Cardiac muscle cell (in vitro differentiated cells and primary cell): ENCODE data around the gene CELF5. TPM values are rescaled to one million over a fixed set of nuclear protein-coding genes. Genes with fewer than 3 reads are reported as not detected.
"Not testable (repeated sequence)": the region's sequence is repeated elsewhere in the genome, so short reads cannot be mapped to it uniquely, and the experiment has no call there.

Experiments used
- DNase-seq, 2 donors: peaks; one replicate each; pipeline versions ENCODE4 v3.0.0 to v3.0.0-alpha.2; 2010 to 2017; ENCODE audit warnings: low read depth in 1 of 2, low spot score in 1 of 2
- H3K27ac ChIP-seq: fragments of 200-600 bp; sonication (generic); 2 replicates; pipeline ENCODE4 v1.5.1; 2016
- H3K27me3 ChIP-seq: fragments of 200-600 bp; sonication (generic); 2 replicates; pipeline ENCODE4 v1.6.0; 2016; ENCODE audit warnings: control low read depth
- H3K36me3 ChIP-seq: fragments of 200-600 bp; sonication (generic); 2 replicates; pipeline ENCODE4 v1.5.1; 2016; ENCODE audit warnings: control low read depth
- H3K4me1 ChIP-seq: fragments of 200-600 bp; sonication (generic); 2 replicates; pipeline ENCODE4 v1.8.1; 2017; ENCODE audit warnings: low read depth, mild to moderate bottlenecking, mixed run types
- H3K4me3 ChIP-seq: fragments of 200-600 bp; sonication (generic); 2 replicates; pipeline ENCODE4 v1.5.1; 2016; ENCODE audit warnings: mild to moderate bottlenecking
- H3K9me3 ChIP-seq: fragments of 200-600 bp; sonication (generic); 2 replicates; pipeline ENCODE4 v1.5.1; 2017; ENCODE audit warnings: low read depth, mild to moderate bottlenecking, control low read depth
- CTCF ChIP-seq: IDR thresholded peaks from 2 replicates; pipeline ENCODE4 v1.5.1; 2012; ENCODE audit warnings: low read depth, mild to moderate bottlenecking, low read length
- polyA plus RNA-seq: library from polyadenylated mRNA; unstranded; fragments of >200 nt; fragmentation: Nextera tagmentation; extraction: Ambion mirVana; gene quantifications from 2 replicates; pipeline ENCODE4 v1.2.1, GENCODE V29; 2016
- total RNA-seq: library from RNA; depleted of rRNA; stranded (reverse); fragments of >200 nt; gene quantifications from 2 replicates; pipeline ENCODE4 v1.2.3, GENCODE V29; 2016

CELF5 gene
- total and polyA plus RNA-seq, 2 experiments from 2014 or later: 4.5 to 8.4 TPM

DNA sequence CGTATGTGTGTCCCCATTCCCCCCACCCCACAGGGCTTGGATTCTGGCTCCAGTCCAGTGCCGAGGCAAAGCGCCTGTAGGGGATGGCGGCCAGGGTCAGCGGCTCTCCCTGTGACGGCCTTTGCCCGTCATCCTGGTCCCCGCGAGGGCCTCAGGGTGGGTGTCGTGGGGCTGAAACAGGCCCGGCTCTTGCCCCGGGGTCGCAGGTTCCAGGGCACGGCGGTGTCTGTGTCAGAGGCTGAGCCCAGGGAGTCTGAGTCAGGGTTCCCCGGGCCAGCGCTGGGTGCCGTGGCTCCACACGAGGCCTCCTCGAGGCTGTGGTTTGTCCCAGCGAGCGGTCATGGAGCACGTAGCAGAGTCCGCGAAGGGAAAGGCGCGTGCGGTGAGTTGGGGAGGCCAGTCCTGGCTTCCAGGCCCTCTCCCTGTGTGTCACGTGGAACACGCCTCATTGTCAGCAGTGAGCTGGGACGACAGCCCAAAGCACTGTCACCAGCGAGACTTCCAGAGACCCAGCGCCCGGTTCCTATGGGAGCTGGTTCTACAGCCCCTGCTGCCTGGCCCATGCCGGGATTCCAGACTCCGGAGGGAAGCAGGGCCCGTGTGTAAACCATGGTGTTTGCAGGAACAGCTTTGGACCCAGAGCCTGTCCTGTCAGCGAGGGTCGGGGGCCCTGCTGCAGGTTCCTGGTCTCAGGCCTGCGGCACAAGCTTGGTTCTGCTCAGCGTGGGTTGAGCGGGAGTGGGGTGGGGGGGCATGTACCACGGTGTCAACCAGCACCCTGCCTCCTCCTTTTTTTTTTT is 25.4 kb upstream of the CELF5 start:
- no peak for TF ChIP-seq CTCF
- H3K36me3 ChIP-seq: no peaks in the 10 kb centered on the region
- H3K4me1 ChIP-seq: no peaks in the 10 kb centered on the region
- no peaks in the 10 kb centered on the region for H3K9me3 ChIP-seq
- H3K27me3 ChIP-seq: no peaks in the 10 kb centered on the region
- no peak for DNase-seq
- no peak overlapping the region for H3K27ac ChIP-seq
- no peak overlapping the region for H3K4me3 ChIP-seq

DNA sequence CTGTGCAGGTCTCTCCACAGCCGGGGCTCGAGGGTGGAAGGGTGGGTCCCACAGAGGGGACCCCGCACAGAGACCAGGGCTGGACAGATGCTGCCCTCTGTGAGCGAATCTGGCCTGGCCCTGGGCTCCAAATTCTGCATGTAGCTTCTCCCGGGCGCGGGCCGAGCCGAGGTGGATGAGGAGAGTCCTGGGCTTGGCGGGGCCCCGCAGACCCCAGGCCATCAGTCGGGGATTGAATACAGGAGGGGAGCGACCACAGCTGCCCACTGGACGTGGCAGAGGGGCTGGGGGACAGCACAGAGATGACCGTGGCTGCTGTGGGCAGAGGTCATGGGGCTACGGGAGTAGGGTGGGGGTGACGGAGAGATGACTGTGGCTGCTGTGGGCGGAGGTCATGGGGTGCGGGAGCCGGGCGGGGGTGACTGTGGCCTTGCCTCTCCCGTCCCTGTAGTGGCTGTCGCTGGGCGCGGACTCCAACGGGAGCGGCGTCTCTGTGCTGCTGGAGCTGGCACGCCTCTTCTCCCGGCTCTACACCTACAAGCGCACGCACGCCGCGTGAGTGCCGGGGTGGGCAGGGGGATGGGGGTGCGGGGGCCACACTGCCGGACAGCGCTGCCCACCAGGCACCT is 23.3 kb upstream of the CELF5 start:
- Histone ChIP-seq H3K4me1 (no peaks in the 10 kb centered on the region), H3K27ac (no peak overlapping the region), H3K4me3 (no peak overlapping the region), H3K36me3 (no peaks in the 10 kb centered on the region), H3K27me3 (no peaks in the 10 kb centered on the region), H3K9me3 (no peaks in the 10 kb centered on the region)
- no peak for DNase-seq
- no peak for TF ChIP-seq CTCF

GRCh38 chr19:3201911-3202310 is 22.6 kb upstream of the CELF5 start:
- H3K36me3 ChIP-seq: peaks cover under 1% of the 10 kb centered on the region
- TF ChIP-seq CTCF: no peak
- H3K9me3 ChIP-seq: no peaks in the 10 kb centered on the region

GRCh38 chr19:3202346-3202745 is 22.1 kb upstream of the CELF5 start:
- H3K36me3 ChIP-seq: peaks cover 4% of the 10 kb centered on the region
- TF ChIP-seq CTCF: no peak
- DNase-seq: no peak

More at GRCh38 chr19:3201911-3202310, 22.6 kb upstream of the CELF5 start:
- H3K27ac ChIP-seq: no peak overlapping the region
- no peaks in the 10 kb centered on the region for H3K27me3 ChIP-seq
- DNase-seq: no peak
- no peak overlapping the region for H3K4me3 ChIP-seq
- H3K4me1 ChIP-seq: no peaks in the 10 kb centered on the region

GRCh38 chr19:3202895-3203294 is 21.6 kb upstream of the CELF5 start:
- H3K9me3 ChIP-seq, DNase-seq, H3K27ac ChIP-seq, H3K4me1 ChIP-seq, H3K4me3 ChIP-seq, H3K36me3 ChIP-seq, H3K27me3 ChIP-seq: not testable (repeated sequence)

More at GRCh38 chr19:3202346-3202745, 22.1 kb upstream of the CELF5 start:
- no peak overlapping the region for H3K27ac ChIP-seq
- H3K9me3 ChIP-seq: no peaks in the 10 kb centered on the region
- no peaks in the 10 kb centered on the region for H3K4me1 ChIP-seq
- no peak overlapping the region for H3K4me3 ChIP-seq
- no peaks in the 10 kb centered on the region for H3K27me3 ChIP-seq
